GM12878 (cell line): ENCODE results near the gene KRTAP10-8. TPM values are rescaled to one million over a fixed set of nuclear protein-coding genes. Genes with fewer than 3 reads are reported as not detected.
"Not testable (repeated sequence)": the region's sequence is repeated elsewhere in the genome, so short reads cannot be mapped to it uniquely, and the experiment has no call there.

Experiments
- ATAC-seq: fragments of 200-7000 bp; cut with Tn5 transposase; 3 replicates; pipeline ENCODE4 v1.9.1; 2020; ENCODE audit warnings: mild to moderate bottlenecking, moderate library complexity
- BruUV-seq: library from RNA; stranded (reverse); fragments of 400-500 nt; replicated peaks from 2 replicates; lab custom pipeline; 2021; lab: Mats Ljungman, UMichigan
- CTCF ChIA-PET: fragments of 300-600 bp; sonication (Branson Sonifier 250); formaldehyde crosslinking; extraction: SDS; loops from one replicate; lab custom pipeline; 2021; ENCODE audit warnings: inconsistent platforms; lab: Yijun Ruan, JAX
- POLR2A ChIA-PET: fragments of 350-600 bp; formaldehyde crosslinking; extraction: SDS; loops from one replicate; lab custom pipeline; 2021; ENCODE audit warnings: inconsistent platforms; lab: Charles Lee
- RAD21 ChIA-PET: fragments of 300-600 bp; sonication (Branson Sonifier 250); formaldehyde crosslinking; loops from one replicate; lab custom pipeline; 2023; ENCODE audit warnings: antibody characterized with exemption; ENCODE audit not compliant: unreplicated experiment; lab: Charles Lee
- SMC1A ChIA-PET: fragments of 300-600 bp; sonication (Branson Sonifier 250); formaldehyde crosslinking; loops from one replicate; lab custom pipeline; 2023; ENCODE audit not compliant: unreplicated experiment, uncharacterized antibody; lab: Charles Lee
- DNase-seq: peaks from one replicate; pipeline ENCODE4 v3.0.0-alpha.2; 2011; ENCODE audit warnings: low read depth, low spot score
- FAIRE-seq: peaks from 3 replicates; lab custom pipeline; 2011; peaks lifted over from hg19 to GRCh38; lab: Jason Lieb, UNC
- H2AFZ ChIP-seq: 2 replicates; pipeline ENCODE4 v1.6.0; 2011; ENCODE audit warnings: low read depth, low read length, control low read depth; ENCODE audit not compliant: control insufficient read depth
- H3K27ac ChIP-seq: 2 replicates; pipeline ENCODE4 v1.5.1; 2011; ENCODE audit warnings: control low read depth; ENCODE audit not compliant: control insufficient read depth, insufficient read depth
- H3K27me3 ChIP-seq, 2 experiments: replicated peaks in 1 of 2; 2 replicates each; pipeline versions ENCODE4 v1.6.0 to v1.6.1; 2011; ENCODE audit warnings: low read length in 1 of 2; ENCODE audit not compliant: control insufficient read depth in 2 of 2, insufficient read depth in 2 of 2
- H3K36me3 ChIP-seq, 2 experiments: 2 replicates each; pipeline ENCODE4 v1.5.1; 2011; ENCODE audit warnings: low read length in 1 of 2; ENCODE audit not compliant: control insufficient read depth in 2 of 2, insufficient read depth in 2 of 2
- H3K4me1 ChIP-seq: 2 replicates; pipeline ENCODE4 v1.6.1; 2011; ENCODE audit warnings: mild to moderate bottlenecking, low read length, moderate library complexity, mixed read lengths; ENCODE audit not compliant: control insufficient read depth, insufficient read depth
- H3K4me2 ChIP-seq: 2 replicates; pipeline ENCODE4 v1.6.0; 2011; ENCODE audit warnings: control low read depth; ENCODE audit not compliant: control insufficient read depth, insufficient read depth
- H3K4me3 ChIP-seq: fragments of 200-600 bp; sonication (generic); 2 replicates; pipeline ENCODE4 v1.5.1; 2016
- H3K79me2 ChIP-seq: 2 replicates; pipeline ENCODE4 v1.6.0; 2011; ENCODE audit warnings: low read length; ENCODE audit not compliant: control insufficient read depth, insufficient read depth
- H3K9ac ChIP-seq: 2 replicates; pipeline ENCODE4 v1.8.0; 2011; ENCODE audit warnings: low read length, control low read depth, mixed read lengths; ENCODE audit not compliant: control insufficient read depth, insufficient read depth
- H3K9me3 ChIP-seq: replicated peaks from 3 replicates; pipeline ENCODE4 v1.5.1; 2011; ENCODE audit warnings: mild to moderate bottlenecking, low read length; ENCODE audit not compliant: control insufficient read depth, insufficient read depth
- H4K20me1 ChIP-seq: 2 replicates; pipeline ENCODE4 v1.6.0; 2011; ENCODE audit not compliant: control insufficient read depth, insufficient read depth
- BACH1 ChIP-seq: fragments of 450-650 bp; IDR thresholded peaks from 2 replicates; pipeline ENCODE4 v1.6.1; 2017; ENCODE audit warnings: mild to moderate bottlenecking, borderline replicate concordance
- BMI1 ChIP-seq: fragments of 450-650 bp; IDR thresholded peaks from 2 replicates; pipeline ENCODE4 v1.6.1; 2016; ENCODE audit warnings: mild to moderate bottlenecking, moderate library complexity, borderline replicate concordance
- DPF2 ChIP-seq: fragments of 450-650 bp; IDR thresholded peaks from 2 replicates; pipeline ENCODE4 v1.6.1; 2017; ENCODE audit warnings: mild to moderate bottlenecking
- HDAC2 ChIP-seq: fragments of 200-600 bp; sonication (generic); IDR thresholded peaks from 2 replicates; pipeline ENCODE4 v1.6.1; 2017
- JUNB ChIP-seq: IDR thresholded peaks from 2 replicates; pipeline ENCODE4 v1.6.1; 2016; ENCODE audit warnings: antibody characterized with exemption, mild to moderate bottlenecking
- KDM1A ChIP-seq: fragments of 200-600 bp; sonication (generic); IDR thresholded peaks from 2 replicates; pipeline ENCODE4 v1.6.1; 2016; ENCODE audit warnings: borderline replicate concordance
- NR2C2 ChIP-seq: IDR thresholded peaks from 2 replicates; pipeline ENCODE4 v1.6.1; 2011; ENCODE audit warnings: borderline replicate concordance, low read depth; ENCODE audit not compliant: control insufficient read depth, insufficient read length
- RAD51 ChIP-seq: fragments of 450-650 bp; IDR thresholded peaks from 2 replicates; pipeline ENCODE4 v1.6.1; 2016; ENCODE audit warnings: moderate library complexity, mild to moderate bottlenecking, inconsistent platforms
- SPI1 ChIP-seq: IDR thresholded peaks from 2 replicates; pipeline ENCODE4 v1.6.1; 2011; ENCODE audit warnings: low read depth, mild to moderate bottlenecking, low read length, moderate library complexity, borderline replicate concordance; ENCODE audit not compliant: insufficient read depth
- YBX1 ChIP-seq: fragments of 450-650 bp; IDR thresholded peaks from 2 replicates; pipeline ENCODE4 v1.6.1; 2016; ENCODE audit warnings: antibody characterized with exemption
- ZBED1 ChIP-seq: IDR thresholded peaks from 2 replicates; pipeline ENCODE4 v1.6.1; 2016; ENCODE audit warnings: borderline replicate concordance
- ZSCAN29 ChIP-seq: fragments of 450-650 bp; IDR thresholded peaks from 2 replicates; pipeline ENCODE4 v1.6.1; 2017; ENCODE audit warnings: mild to moderate bottlenecking, moderate library complexity
- WGBS: methylation state at CpG from one replicate; pipeline ENCODE4 v1.1.6; 2016; ENCODE audit warnings: low lambda C conversion rate; ENCODE audit not compliant: insufficient replicate concordance, insufficient coverage; ENCODE audit errors: missing lambda C conversion rate; 5-methylcytosine and 5-hydroxymethylcytosine counted together
- in situ Hi-C: fragments of 300-500 bp; cut with MboI; formaldehyde crosslinking; loops from 9 replicates; pipeline ENCODE4 v1.14.3; 2018; ENCODE audit warnings: mixed read lengths
- intact Hi-C: fragments of 100-400 bp; cut with micrococcal nuclease; formaldehyde crosslinking; loops from one replicate; pipeline ENCODE4 v1.14.2; 2022; ENCODE audit not compliant: unreplicated experiment
- polyA plus RNA-seq, 11 experiments: library from polyadenylated mRNA; depleted of rRNA in 4 of 11; unstranded in 6 of 11; stranded (reverse) in 5 of 11; fragments of >200 nt; fragmentation: Nextera tagmentation in 4 of 11; fragmentation: Illumina TruSeq in 1 of 11; extraction: Ambion mirVana in 4 of 11; extraction: Trizol in 1 of 11; gene quantifications; 1 replicate in 1 of 11; 2 replicates in 10 of 11; pipeline versions ENCODE4 v1.2.1 to v1.2.3, GENCODE V29; 2011 to 2016; ENCODE audit warnings: inconsistent platforms in 2 of 11, missing spikeins in 2 of 11, low read depth in 1 of 11
- total RNA-seq, 4 experiments: library from RNA; depleted of rRNA in 3 of 4; stranded (reverse); fragments of >200 nt in 3 of 4; fragmentation: Illumina TruSeq in 1 of 4; extraction: Trizol in 1 of 4; gene quantifications; 2 replicates each; pipeline versions ENCODE4 v1.2.1 to v1.2.3, GENCODE V29; 2013 to 2021
- TF ChIP-seq, protein P1 (sequence below): IDR thresholded peaks from 2 replicates; pipeline ENCODE4 v1.6.1; 2012; ENCODE audit warnings: low read length, inconsistent platforms

Gene KRTAP10-8
- total and polyA plus RNA-seq, 10 of the 15 experiments (the other 5 are each of a cell fraction or from before 2014, with no cell fraction given): not detected

DNA sequence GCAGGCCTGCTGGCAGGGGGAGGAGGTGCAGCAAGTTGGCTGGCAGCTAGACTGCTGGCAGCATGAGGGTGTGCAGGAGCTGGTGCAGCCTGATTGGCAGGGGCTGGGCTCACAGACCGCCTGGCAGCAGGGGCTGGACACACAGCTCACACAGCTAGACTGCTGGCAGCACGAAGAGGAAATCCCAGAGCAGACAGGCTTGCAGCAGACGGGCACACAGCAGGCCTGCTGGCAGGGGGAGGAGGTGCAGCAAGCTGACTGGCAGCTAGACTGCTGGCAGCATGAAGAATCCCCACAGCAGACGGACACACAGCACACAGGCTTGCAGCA is 20.1 kb upstream of the KRTAP10-8 start:
- H3K4me1 ChIP-seq, H4K20me1 ChIP-seq, RAD21 ChIA-PET, H3K79me2 ChIP-seq, H2AFZ ChIP-seq, ATAC-seq, intact Hi-C loops, in situ Hi-C loops, FAIRE-seq, DNase-seq, CTCF ChIA-PET, SMC1A ChIA-PET, BruUV-seq, H3K27ac ChIP-seq, H3K36me3 ChIP-seq, H3K9me3 ChIP-seq, H3K27me3 ChIP-seq, H3K4me3 ChIP-seq, H3K9ac ChIP-seq, H3K4me2 ChIP-seq, POLR2A ChIA-PET: not testable (repeated sequence)
- 0% methylated on average over 2 of the region's 4 CpGs for WGBS

DNA sequence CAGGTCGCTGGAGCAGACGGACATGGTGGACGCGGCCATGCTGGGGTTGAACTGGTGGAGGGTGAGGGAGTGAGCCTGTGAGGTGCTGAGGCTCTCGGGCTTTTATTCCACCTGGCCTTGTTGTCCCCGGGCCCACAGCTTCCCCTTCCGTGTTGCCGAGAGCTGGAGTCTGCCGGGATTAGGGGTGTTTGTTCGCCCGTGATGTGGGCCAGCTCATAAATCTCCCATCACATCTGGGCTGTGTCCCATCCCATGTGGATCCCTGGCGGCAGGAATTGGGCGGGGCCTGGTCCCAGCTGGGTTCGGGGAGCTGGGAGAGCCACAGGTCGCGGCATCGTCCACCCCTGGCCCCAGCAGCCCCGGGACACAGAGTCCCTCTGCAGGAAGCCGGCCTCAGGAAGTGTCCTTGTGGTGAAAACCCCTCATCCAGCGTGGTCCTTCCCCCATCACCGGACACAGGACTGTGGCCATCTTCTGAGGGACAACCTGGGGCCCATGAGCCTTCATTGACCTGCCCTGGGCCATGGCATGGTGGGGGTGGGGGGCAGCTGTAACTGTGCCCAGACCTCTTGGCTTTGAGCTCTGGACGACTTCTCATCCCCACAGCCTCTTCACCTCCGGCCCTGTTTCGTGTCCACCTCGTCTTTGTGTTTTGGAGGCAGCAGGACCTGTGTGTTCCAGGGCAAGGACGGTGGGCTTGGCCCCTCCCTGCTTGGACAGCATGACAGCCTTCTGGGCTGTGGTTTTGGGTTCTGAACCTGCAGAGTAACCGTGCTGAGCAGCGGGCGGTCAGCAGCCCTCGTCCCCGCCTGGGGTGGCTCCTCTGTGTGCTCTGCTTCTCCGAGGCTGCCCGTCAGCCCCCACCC is 19.2 kb upstream of the KRTAP10-8 start, which contains the start of gene KRTAP10-6:
Gene KRTAP10-6, minus strand, starts transcription at position 60 of the 866 bp plus-strand sequence. Its CDS starts 21 bp downstream, at position 39.
- no peak within 1 kb of the TSS for H3K27ac ChIP-seq
- TF ChIP-seq SPI1 (no peak), DPF2 (no peak), YBX1 (no peak), BACH1 (no peak), KDM1A (no peak), NR2C2 (no peak), ZSCAN29 (no peak), BMI1 (no peak), JUNB (no peak), RAD51 (no peak), HDAC2 (no peak), ZBED1 (no peak)
- TF ChIP-seq, protein P1, sequence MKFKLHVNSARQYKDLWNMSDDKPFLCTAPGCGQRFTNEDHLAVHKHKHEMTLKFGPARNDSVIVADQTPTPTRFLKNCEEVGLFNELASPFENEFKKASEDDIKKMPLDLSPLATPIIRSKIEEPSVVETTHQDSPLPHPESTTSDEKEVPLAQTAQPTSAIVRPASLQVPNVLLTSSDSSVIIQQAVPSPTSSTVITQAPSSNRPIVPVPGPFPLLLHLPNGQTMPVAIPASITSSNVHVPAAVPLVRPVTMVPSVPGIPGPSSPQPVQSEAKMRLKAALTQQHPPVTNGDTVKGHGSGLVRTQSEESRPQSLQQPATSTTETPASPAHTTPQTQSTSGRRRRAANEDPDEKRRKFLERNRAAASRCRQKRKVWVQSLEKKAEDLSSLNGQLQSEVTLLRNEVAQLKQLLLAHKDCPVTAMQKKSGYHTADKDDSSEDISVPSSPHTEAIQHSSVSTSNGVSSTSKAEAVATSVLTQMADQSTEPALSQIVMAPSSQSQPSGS: no peak

More for the DNA sequence above, 19.2 kb upstream of the KRTAP10-8 start, which contains the start of gene KRTAP10-6:
- in situ Hi-C loops: no loop called here
- Histone ChIP-seq H4K20me1 (no peaks in the 10 kb centered on the region), H3K27me3 (no peaks in the 10 kb centered on the region), H3K4me1 (no peaks in the 10 kb centered on the region), H3K79me2 (no peaks in the 10 kb centered on the region), H2AFZ (no peak within 1 kb of the TSS), H3K4me3 (no peak within 1 kb of the TSS), H3K4me2 (no peak within 1 kb of the TSS), H3K9me3 (no peaks in the 10 kb centered on the region; the same call in 2 of the 3 replicates), H3K9ac (no peak within 1 kb of the TSS), H3K36me3 (no peaks in the 10 kb centered on the region)
- ChIA-PET SMC1A (no interaction called here), CTCF (no interaction called here), POLR2A (no interaction called here), RAD21 (no interaction called here)
- FAIRE-seq (no peak), ATAC-seq (no peak), DNase-seq (no peak)
- no TSS peak for BruUV-seq
- WGBS: 32% methylated on average over 33 of the region's 33 CpGs
- intact Hi-C loops: no loop called here
